Endothelial cell (in vitro differentiated cells): ENCODE results near the gene PARD3B. TPM values are rescaled to one million over a fixed set of nuclear protein-coding genes. Genes with fewer than 3 reads are reported as not detected.

Experiments
- DNase-seq: peaks from one replicate; pipeline ENCODE4 v3.0.0; 2021; ENCODE audit warnings: low spot score
- H3K27ac Mint-ChIP-seq: one replicate; pipeline ENCODE4 v1.8.0; 2021; ENCODE audit warnings: mixed read lengths, inconsistent platforms; ENCODE audit not compliant: unreplicated experiment
- H3K27me3 Mint-ChIP-seq: one replicate; pipeline ENCODE4 v1.8.0; 2021; ENCODE audit warnings: mild to moderate bottlenecking, moderate library complexity, mixed read lengths, inconsistent platforms; ENCODE audit not compliant: unreplicated experiment
- H3K36me3 Mint-ChIP-seq: one replicate; pipeline ENCODE4 v1.8.0; 2021; ENCODE audit warnings: mild to moderate bottlenecking, low read depth, mixed read lengths, inconsistent platforms; ENCODE audit not compliant: unreplicated experiment
- H3K4me1 Mint-ChIP-seq: one replicate; pipeline ENCODE4 v1.8.0; 2021; ENCODE audit warnings: mild to moderate bottlenecking, mixed read lengths, inconsistent platforms; ENCODE audit not compliant: unreplicated experiment
- H3K4me3 Mint-ChIP-seq: one replicate; pipeline ENCODE4 v1.8.0; 2021; ENCODE audit warnings: mild to moderate bottlenecking, mixed read lengths, inconsistent platforms; ENCODE audit not compliant: unreplicated experiment
- H3K9me3 Mint-ChIP-seq: one replicate; pipeline ENCODE4 v1.8.0; 2021; ENCODE audit warnings: mixed read lengths, inconsistent platforms; ENCODE audit not compliant: unreplicated experiment
- CTCF ChIP-seq: fragments of 200-600 bp; sonication (generic); IDR thresholded peaks from one replicate; pipeline ENCODE4 v1.5.0; 2021; ENCODE audit warnings: antibody characterized with exemption; ENCODE audit not compliant: unreplicated experiment
- total RNA-seq: library from RNA; stranded (reverse); fragmentation: NEBNext Ultra II Directional; extraction: Animal tissue kit (Norgen Biotek cat#: 25700); gene quantifications from one replicate; pipeline ENCODE4 v1.2.1, GENCODE V29; 2021; ENCODE audit not compliant: unreplicated experiment

The PARD3B gene
- total RNA-seq, 1 donor from 2014 or later, result 17.4 TPM

GRCh38 chr2:204923957-204924356 lies 378.7 kb downstream of the PARD3B start:
- Mint-ChIP-seq H3K27me3 (no peaks in the 10 kb centered on the region), H3K4me1 (peaks cover 2% of the 10 kb centered on the region), H3K4me3 (no peak overlapping the region), H3K27ac (no peak overlapping the region), H3K9me3 (no peaks in the 10 kb centered on the region), H3K36me3 (no peaks in the 10 kb centered on the region)
- DNase-seq, result no peak
- TF ChIP-seq CTCF, result no peak

GRCh38 chr2:204931562-204931961 lies 386.3 kb downstream of the PARD3B start:
- no peak overlapping the region for H3K27ac Mint-ChIP-seq
- no peak for TF ChIP-seq CTCF
- no peaks in the 10 kb centered on the region for H3K36me3 Mint-ChIP-seq
- no peaks in the 10 kb centered on the region for H3K4me1 Mint-ChIP-seq
- H3K4me3 Mint-ChIP-seq, result no peak overlapping the region
- no peaks in the 10 kb centered on the region for H3K27me3 Mint-ChIP-seq
- no peak for DNase-seq
- H3K9me3 Mint-ChIP-seq, result no peaks in the 10 kb centered on the region

- no peak for TF ChIP-seq CTCF
- Mint-ChIP-seq H3K4me3 (no peak overlapping the region), H3K27ac (no peak overlapping the region), H3K36me3 (no peaks in the 10 kb centered on the region), H3K4me1 (no peaks in the 10 kb centered on the region), H3K27me3 (no peaks in the 10 kb centered on the region), H3K9me3 (no peaks in the 10 kb centered on the region)
- DNase-seq, result no peak
These were observed 388.6 kb downstream of the PARD3B start for GRCh38 chr2:204933735-204934374.

GRCh38 chr2:204944927-204945326 lies 399.7 kb downstream of the PARD3B start:
- Mint-ChIP-seq H3K4me1 (peaks cover 4% of the 10 kb centered on the region), H3K27ac (no peak overlapping the region)

More at GRCh38 chr2:204944927-204945326, 399.7 kb downstream of the PARD3B start:
- no peak for TF ChIP-seq CTCF
- peaks cover 7% of the 10 kb centered on the region for H3K36me3 Mint-ChIP-seq
- no peak for DNase-seq
- no peak overlapping the region for H3K4me3 Mint-ChIP-seq
- H3K9me3 Mint-ChIP-seq, result no peaks in the 10 kb centered on the region
- peaks cover 3% of the 10 kb centered on the region for H3K27me3 Mint-ChIP-seq
